Measurements from ENCODE around the gene NCKAP5.

- TF ChIP-seq EZH2 (IDR thresholded peaks at IDR 0.05; ENCODE audit: insufficient read depth, poor library complexity, severe bottlenecking) (no peak), EZH2phosphoT487 (IDR thresholded peaks at IDR 0.05; ENCODE audit: insufficient read depth, low read depth) (no peak)
Observed at GRCh38 chr2:132676999-132677398, 891.3 kb downstream of the NCKAP5 start.

All from GM23248 (cell line).